ENCODE results near the gene SERP2. TPM values are rescaled to one million over a fixed set of nuclear protein-coding genes. Genes with fewer than 3 reads are reported as not detected.
A peak's percentile ranks its signal among the peaks of the same experiment; 100 is the strongest.

Gene SERP2
- total RNA-seq, 1 experiment from 2014 or later: 1.8 TPM

GRCh38 chr13:44404261-44405132, 30.9 kb downstream of the SERP2 start:
- Histone ChIP-seq H3T11ph (ENCODE audit: low read length) (no peak overlapping the region), H2BK20ac (ENCODE audit: low read depth, low read length, poor library complexity, severe bottlenecking) (no peak overlapping the region), H3K18ac (ENCODE audit: insufficient read length, low read depth, low read length) (peak overlapping the region; percentile 58), H3K27ac (ENCODE audit: insufficient read length, low read depth, low read length) (no peak overlapping the region), H3K23ac (ENCODE audit: insufficient read length, low read depth, low read length) (no peak overlapping the region), H3K9ac (ENCODE audit: extremely low read depth, insufficient read length, low read length) (no peak overlapping the region), H4K91ac (ENCODE audit: insufficient read length, low read depth, low read length) (no peak overlapping the region), H2BK5ac (ENCODE audit: insufficient read length, low read length) (no peak overlapping the region), H3K27me3 (ENCODE audit: insufficient read depth, low read length) (no peaks in the 10 kb centered on the region), H4K5ac (ENCODE audit: insufficient read length, low read depth, low read length) (no peak overlapping the region), H2BK15ac (ENCODE audit: low read depth, low read length) (no peak overlapping the region), H3K4me1 (ENCODE audit: insufficient read depth, low read length) (peaks cover 17% of the 10 kb centered on the region), H3K4ac (ENCODE audit: low read depth, low read length) (no peak overlapping the region; the same call in 1 of the 2 replicates), H3K23me2 (ENCODE audit: insufficient read length, low read depth, low read length, poor library complexity, severe bottlenecking) (peaks cover 6% of the 10 kb centered on the region), H4K20me1 (ENCODE audit: control insufficient read depth, insufficient read depth, insufficient read length) (no peaks in the 10 kb centered on the region), H3K9me3 (ENCODE audit: control insufficient read depth, low read depth, low read length) (no peaks in the 10 kb centered on the region), H3K79me2 (ENCODE audit: insufficient read depth, low read length) (no peaks in the 10 kb centered on the region), H2AFZ (ENCODE audit: low read length) (no peak overlapping the region), H3K14ac (ENCODE audit: insufficient read depth, low read length) (peak overlapping the region; percentile 49; the same call in 1 of the 2 replicates), H4K8ac (replicated peaks; ENCODE audit: insufficient read length, low read depth, low read length) (no peak overlapping the region), H3K56ac (ENCODE audit: insufficient read length, low read depth, low read length) (no peak overlapping the region), H2BK120ac (ENCODE audit: low read depth, low read length, poor library complexity, severe bottlenecking) (no peak overlapping the region), H3K79me1 (ENCODE audit: insufficient read depth, low read depth, low read length, poor library complexity, severe bottlenecking) (no peaks in the 10 kb centered on the region), H3K4me2 (ENCODE audit: insufficient read depth, insufficient read length, low read length) (peak overlapping the region; percentile 67), H2BK12ac (ENCODE audit: insufficient read length, low read depth, low read length) (no peak overlapping the region), H2AK5ac (ENCODE audit: insufficient read length, low read length) (no peak overlapping the region)
- Mint-ChIP-seq H3K9me3 (no peaks in the 10 kb centered on the region; a peak in 1 of 5 replicates), H3K4me3 (peak overlapping the region; percentile 21 to 56), H3K27ac (peak overlapping the region in 2 of 3 experiments; percentile 36 to 81; a peak in 6 of 7 replicates), H3K27me3 (ENCODE audit: low read depth) (peaks cover 4% of the 10 kb centered on the region), H3K36me3 (ENCODE audit: insufficient read depth in 1 of 3, low read depth in 3 of 3) (no peaks in the 10 kb centered on the region), H3K4me1 (peaks cover 68 to 72% of the 10 kb centered on the region in 2 experiments)
- TF ChIP-seq CTCF (conservative IDR thresholded peaks at IDR 0.05): no peak
- WGBS (ENCODE audit: extremely low coverage, insufficient read length, low lambda C conversion rate): no CpG with 5 or more reads among the region's 15 CpGs
- peak; percentile 50 for DNase-seq
